Mesenchymal stem cell (in vitro differentiated cells and primary cell): ENCODE data around the gene HTR3A.

ENCODE experiments used
- DNase-seq: peaks from one replicate; pipeline ENCODE4 v3.0.0-alpha.2; 2013
- H2AFZ ChIP-seq: one replicate; pipeline ENCODE4 v1.6.1; 2013; ENCODE audit warnings: low read depth, mild to moderate bottlenecking, control low read depth, inconsistent platforms, low read length, moderate library complexity
- H2AK5ac ChIP-seq: 2 replicates; pipeline ENCODE4 v1.6.1; 2013; ENCODE audit warnings: low read length, moderate library complexity, mild to moderate bottlenecking, inconsistent platforms; ENCODE audit not compliant: severe bottlenecking
- H2BK120ac ChIP-seq: one replicate; pipeline ENCODE4 v1.6.1; 2013; ENCODE audit warnings: low read depth, mild to moderate bottlenecking, inconsistent platforms, low read length, moderate library complexity
- H2BK12ac ChIP-seq, 2 experiments: one replicate each; pipeline ENCODE4 v1.6.1; 2013; ENCODE audit warnings: inconsistent platforms in 2 of 2, low read length in 2 of 2, mild to moderate bottlenecking in 2 of 2, moderate library complexity in 2 of 2, control low read depth in 1 of 2
- H2BK15ac ChIP-seq: one replicate; pipeline ENCODE4 v1.6.1; 2013; ENCODE audit warnings: mild to moderate bottlenecking, low read depth, inconsistent platforms; ENCODE audit not compliant: poor library complexity, severe bottlenecking
- H2BK5ac ChIP-seq: 2 replicates; pipeline ENCODE4 v1.6.1; 2013; ENCODE audit warnings: low read depth, mild to moderate bottlenecking, low read length, control low read depth, inconsistent platforms; ENCODE audit not compliant: poor library complexity, severe bottlenecking
- H3K14ac ChIP-seq, 2 experiments: one replicate each; pipeline ENCODE4 v1.6.1; 2013; ENCODE audit warnings: inconsistent platforms in 2 of 2, low read length in 2 of 2, control low read depth in 1 of 2, mild to moderate bottlenecking in 1 of 2, moderate library complexity in 1 of 2
- H3K18ac ChIP-seq, 2 experiments: one replicate each; pipeline ENCODE4 v1.6.1; 2013; ENCODE audit warnings: inconsistent platforms in 2 of 2, low read length in 2 of 2, control low read depth in 1 of 2, low read depth in 1 of 2, mild to moderate bottlenecking in 1 of 2
- H3K23ac ChIP-seq, 2 experiments: one replicate each; pipeline ENCODE4 v1.6.1; 2013; ENCODE audit warnings: inconsistent platforms in 2 of 2, low read length in 2 of 2, mild to moderate bottlenecking in 2 of 2, moderate library complexity in 2 of 2, control low read depth in 1 of 2
- H3K27ac ChIP-seq: 2 replicates; pipeline ENCODE4 v1.5.1; 2013; ENCODE audit warnings: mild to moderate bottlenecking, moderate library complexity, low read length, control low read depth, inconsistent platforms; ENCODE audit not compliant: poor library complexity, severe bottlenecking
- H3K27me3 ChIP-seq, 2 experiments: 2 replicates each; pipeline versions ENCODE4 v1.6.1 to v1.7.0; 2013; ENCODE audit warnings: low read length in 2 of 2, mild to moderate bottlenecking in 2 of 2, moderate library complexity in 2 of 2, control low read depth in 1 of 2, inconsistent platforms in 1 of 2; ENCODE audit not compliant: control insufficient read depth in 1 of 2, insufficient read depth in 1 of 2
- H3K36me3 ChIP-seq, 2 experiments: 2 replicates each; pipeline versions ENCODE4 v1.6.1 to v1.7.0; 2013; ENCODE audit warnings: low read length in 2 of 2, control low read depth in 1 of 2, inconsistent platforms in 1 of 2, low read depth in 1 of 2, mild to moderate bottlenecking in 1 of 2; ENCODE audit not compliant: insufficient read depth in 2 of 2, control insufficient read depth in 1 of 2
- H3K4ac ChIP-seq, 2 experiments: one replicate each; pipeline ENCODE4 v1.6.1; 2013; ENCODE audit warnings: inconsistent platforms in 2 of 2, low read length in 2 of 2, mild to moderate bottlenecking in 2 of 2, moderate library complexity in 2 of 2, control low read depth in 1 of 2, low read depth in 1 of 2
- H3K4me1 ChIP-seq: 2 replicates; pipeline ENCODE4 v1.6.1; 2013; ENCODE audit warnings: low read depth, low read length, control low read depth; ENCODE audit not compliant: control insufficient read depth, insufficient read depth
- H3K4me2 ChIP-seq: 2 replicates; pipeline ENCODE4 v1.6.1; 2013; ENCODE audit warnings: low read length, mild to moderate bottlenecking, inconsistent platforms; ENCODE audit not compliant: poor library complexity, severe bottlenecking
- H3K4me3 ChIP-seq, 2 experiments: 2 replicates each; pipeline versions ENCODE4 v1.5.1 to v1.7.0; 2013; ENCODE audit warnings: low read length in 2 of 2, mild to moderate bottlenecking in 2 of 2, control low read depth in 1 of 2, low read depth in 1 of 2; ENCODE audit not compliant: insufficient read depth in 1 of 2
- H3K79me1 ChIP-seq: replicated peaks from 2 replicates; pipeline ENCODE4 v1.6.1; 2013; ENCODE audit warnings: mild to moderate bottlenecking, control low read depth, low read length, inconsistent platforms; ENCODE audit not compliant: poor library complexity, severe bottlenecking
- H3K9ac ChIP-seq: 2 replicates; pipeline ENCODE4 v1.7.0; 2013; ENCODE audit warnings: mild to moderate bottlenecking, low read length, moderate library complexity
- H3K9me3 ChIP-seq: 2 replicates; pipeline ENCODE4 v1.7.0; 2013; ENCODE audit warnings: mild to moderate bottlenecking, low read length; ENCODE audit not compliant: control insufficient read depth
- H4K8ac ChIP-seq: one replicate; pipeline ENCODE4 v1.6.1; 2013; ENCODE audit warnings: inconsistent platforms, mild to moderate bottlenecking, low read length, moderate library complexity
- H4K91ac ChIP-seq: one replicate; pipeline ENCODE4 v1.6.1; 2013; ENCODE audit warnings: mild to moderate bottlenecking, low read length, inconsistent platforms
- WGBS: methylation state at CpG from one replicate; pipeline ENCODE4 v1.1.7; 2013; ENCODE audit warnings: mixed read lengths; 5-methylcytosine and 5-hydroxymethylcytosine counted together

Gene HTR3A

DNA sequence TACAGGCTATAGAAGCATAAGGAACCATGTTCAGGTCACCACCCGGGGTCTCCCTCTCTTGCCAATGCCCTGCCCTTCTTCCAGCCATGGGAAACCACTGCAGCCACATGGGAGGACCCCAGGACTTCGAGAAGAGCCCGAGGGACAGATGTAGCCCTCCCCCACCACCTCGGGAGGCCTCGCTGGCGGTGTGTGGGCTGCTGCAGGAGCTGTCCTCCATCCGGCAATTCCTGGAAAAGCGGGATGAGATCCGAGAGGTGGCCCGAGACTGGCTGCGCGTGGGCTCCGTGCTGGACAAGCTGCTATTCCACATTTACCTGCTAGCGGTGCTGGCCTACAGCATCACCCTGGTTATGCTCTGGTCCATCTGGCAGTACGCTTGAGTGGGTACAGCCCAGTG, 14.5 kb downstream of the HTR3A start:
- Histone ChIP-seq H3K4me2 (no peak overlapping the region), H4K91ac (no peak overlapping the region), H3K4me3 (no peak overlapping the region), H3K14ac (no peak overlapping the region), H3K27me3 (peaks cover 24 to 38% of the 10 kb centered on the region in 2 experiments), H3K4me1 (no peaks in the 10 kb centered on the region), H3K36me3 (no peaks in the 10 kb centered on the region), H3K18ac (no peak overlapping the region), H2BK120ac (no peak overlapping the region), H2BK12ac (no peak overlapping the region), H2AFZ (no peak overlapping the region), H3K9me3 (no peaks in the 10 kb centered on the region), H3K27ac (no peak overlapping the region), H4K8ac (no peak overlapping the region), H3K9ac (no peak overlapping the region), H3K23ac (no peak overlapping the region), H2BK5ac (no peak overlapping the region), H3K79me1 (no peaks in the 10 kb centered on the region), H2BK15ac (no peak overlapping the region), H2AK5ac (no peak overlapping the region), H3K4ac (no peak overlapping the region)
- WGBS = 81% methylated on average over 15 of the region's 15 CpGs
- DNase-seq = no peak

DNA sequence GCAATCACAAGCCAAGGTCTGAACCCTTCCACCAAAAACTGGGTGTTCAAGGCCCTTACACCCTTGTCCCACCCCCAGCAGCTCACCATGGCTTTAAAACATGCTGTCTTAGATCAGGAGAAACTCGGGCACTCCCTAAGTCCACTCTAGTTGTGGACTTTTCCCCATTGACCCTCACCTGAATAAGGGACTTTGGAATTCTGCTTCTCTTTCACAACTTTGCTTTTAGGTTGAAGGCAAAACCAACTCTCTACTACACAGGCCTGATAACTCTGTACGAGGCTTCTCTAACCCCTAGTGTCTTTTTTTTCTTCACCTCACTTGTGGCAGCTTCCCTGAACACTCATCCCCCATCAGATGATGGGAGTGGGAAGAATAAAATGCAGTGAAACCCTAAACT, 15.0 kb downstream of the HTR3A start:
- no peak overlapping the region for H3K14ac ChIP-seq
- H4K91ac ChIP-seq = no peak overlapping the region
- no peaks in the 10 kb centered on the region for H3K4me1 ChIP-seq
- no peaks in the 10 kb centered on the region for H3K9me3 ChIP-seq
- no peak overlapping the region for H4K8ac ChIP-seq
- H2BK12ac ChIP-seq = no peak overlapping the region
- no peak overlapping the region for H2AFZ ChIP-seq
- H3K23ac ChIP-seq = no peak overlapping the region
- H3K9ac ChIP-seq = no peak overlapping the region
- no peak overlapping the region for H3K4me3 ChIP-seq
- no peaks in the 10 kb centered on the region for H3K79me1 ChIP-seq
- no peaks in the 10 kb centered on the region for H3K36me3 ChIP-seq
- no peak overlapping the region for H2BK15ac ChIP-seq
- H2BK120ac ChIP-seq = no peak overlapping the region
- peaks cover 26 to 42% of the 10 kb centered on the region in 2 experiments for H3K27me3 ChIP-seq
- no peak overlapping the region for H3K4ac ChIP-seq
- no peak overlapping the region for H2BK5ac ChIP-seq
- no peak overlapping the region for H3K4me2 ChIP-seq
- H2AK5ac ChIP-seq = no peak overlapping the region
- no peak overlapping the region for H3K18ac ChIP-seq
- no peak for DNase-seq
- 71% methylated on average over 1 of the region's 2 CpGs for WGBS
- no peak overlapping the region for H3K27ac ChIP-seq

DNA sequence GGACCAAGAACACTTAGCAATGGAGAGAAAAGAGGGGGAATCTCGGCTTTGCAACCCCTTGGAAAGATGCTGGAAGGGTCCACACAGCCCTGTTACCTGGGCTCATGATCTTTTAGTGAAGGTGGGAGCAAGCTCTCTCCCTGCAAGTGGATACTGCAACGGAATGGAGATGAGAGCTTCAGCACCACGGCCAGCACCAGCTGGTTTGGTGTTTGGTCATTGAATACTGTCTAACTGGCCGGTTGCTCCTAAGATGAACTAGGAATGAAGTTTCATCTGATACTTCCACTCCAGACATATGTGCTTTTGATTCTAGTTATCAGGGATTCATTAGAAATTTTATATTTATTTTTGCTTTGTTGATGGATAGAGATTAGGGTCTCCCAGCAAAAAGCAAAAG, 16.3 kb downstream of the HTR3A start:
- peaks cover 31 to 49% of the 10 kb centered on the region in 2 experiments for H3K27me3 ChIP-seq
- no peak overlapping the region for H2BK120ac ChIP-seq
- no peak overlapping the region for H3K27ac ChIP-seq
- no peak overlapping the region for H2BK15ac ChIP-seq
- DNase-seq = peak; percentile 52
- H3K79me1 ChIP-seq = no peaks in the 10 kb centered on the region
- no peaks in the 10 kb centered on the region for H3K9me3 ChIP-seq
- H4K8ac ChIP-seq = no peak overlapping the region
- no peaks in the 10 kb centered on the region for H3K4me1 ChIP-seq
- no peak overlapping the region for H3K18ac ChIP-seq
- no peak overlapping the region for H3K9ac ChIP-seq
- H3K36me3 ChIP-seq = no peaks in the 10 kb centered on the region
- no peak overlapping the region for H2AK5ac ChIP-seq
- H3K14ac ChIP-seq = no peak overlapping the region
- 14% methylated on average over 3 of the region's 4 CpGs for WGBS
- H4K91ac ChIP-seq = no peak overlapping the region
- no peak overlapping the region for H2BK5ac ChIP-seq
- H3K4me3 ChIP-seq = no peak overlapping the region
- H2BK12ac ChIP-seq = no peak overlapping the region
- H2AFZ ChIP-seq = no peak overlapping the region
- H3K23ac ChIP-seq = no peak overlapping the region
- no peak overlapping the region for H3K4ac ChIP-seq
- H3K4me2 ChIP-seq = no peak overlapping the region

GRCh38 chr11:113991718-113992458, 17.0 kb downstream of the HTR3A start:
- Histone ChIP-seq H3K79me1 (no peaks in the 10 kb centered on the region), H3K18ac (no peak overlapping the region), H3K23ac (no peak overlapping the region), H4K91ac (no peak overlapping the region), H3K36me3 (no peaks in the 10 kb centered on the region), H2BK12ac (no peak overlapping the region), H2BK5ac (no peak overlapping the region), H3K4me2 (no peak overlapping the region), H3K4ac (no peak overlapping the region), H2BK120ac (no peak overlapping the region), H2AK5ac (no peak overlapping the region), H3K4me3 (no peak overlapping the region), H4K8ac (no peak overlapping the region), H3K4me1 (no peaks in the 10 kb centered on the region), H3K9me3 (no peaks in the 10 kb centered on the region), H2AFZ (no peak overlapping the region), H3K14ac (no peak overlapping the region), H3K27ac (no peak overlapping the region), H3K27me3 (peaks cover 31 to 52% of the 10 kb centered on the region in 2 experiments), H2BK15ac (no peak overlapping the region), H3K9ac (no peak overlapping the region)
- 62% methylated on average over 7 of the region's 7 CpGs for WGBS
- DNase-seq = peak; percentile 36
